Muscle layer of colon (tissue), 2 donors: ENCODE measurements around the gene EARS2.

ENCODE experiments used
- H3K27ac ChIP-seq: one replicate; pipeline ENCODE4 v1.7.0; 2013; ENCODE audit warnings: low read depth, mild to moderate bottlenecking, low read length, moderate library complexity
- H3K27me3 ChIP-seq, 2 donors: one replicate each; pipeline ENCODE4 v1.7.0; 2013; ENCODE audit warnings: low read length in 2 of 2, mild to moderate bottlenecking in 2 of 2; ENCODE audit not compliant: insufficient read depth in 2 of 2, control insufficient read depth in 1 of 2
- H3K36me3 ChIP-seq: one replicate; pipeline ENCODE4 v1.7.0; 2013; ENCODE audit warnings: mild to moderate bottlenecking, low read length; ENCODE audit not compliant: insufficient read depth
- H3K4me1 ChIP-seq: one replicate; pipeline ENCODE4 v1.7.0; 2013; ENCODE audit warnings: mild to moderate bottlenecking, low read length; ENCODE audit not compliant: insufficient read depth
- H3K4me3 ChIP-seq, 2 donors: one replicate each; pipeline ENCODE4 v1.7.0; 2013; ENCODE audit warnings: low read length in 2 of 2, low read depth in 1 of 2, mild to moderate bottlenecking in 1 of 2, moderate library complexity in 1 of 2
- H3K9ac ChIP-seq: one replicate; pipeline ENCODE4 v1.7.0; 2013; ENCODE audit warnings: low read length
- H3K9me3 ChIP-seq: one replicate; pipeline ENCODE4 v1.7.0; 2013; ENCODE audit warnings: mild to moderate bottlenecking, low read length
- donor health status: abdominal sarcoma.
- donor health status: Adenocarcinoma of cecum.

Gene EARS2

GRCh38 chr16:23510164-23510914 lies 46.8 kb downstream of the EARS2 start, which contains the start of gene GGA2:
Gene GGA2, minus strand, starts transcription at chr16:23510494. Its CDS starts 83 bp downstream, at chr16:23510411.
- Histone ChIP-seq H3K27ac (peak within 1 kb of the TSS; percentile 79), H3K4me1 (peaks cover 22% of the 10 kb centered on the region), H3K4me3 (peak within 1 kb of the TSS; percentile 60 to 76), H3K9ac (peak within 1 kb of the TSS; percentile 37), H3K36me3 (no peaks in the 10 kb centered on the region), H3K27me3 (no peaks in the 10 kb centered on the region), H3K9me3 (no peaks in the 10 kb centered on the region)

- no peaks in the 10 kb centered on the region for H3K27me3 ChIP-seq
- no peaks in the 10 kb centered on the region for H3K9me3 ChIP-seq
- H3K4me3 ChIP-seq, result peak overlapping the region; percentile 60 to 76
- H3K9ac ChIP-seq, result peak overlapping the region; percentile 37
- H3K27ac ChIP-seq, result peak overlapping the region; percentile 79
- H3K36me3 ChIP-seq, result no peaks in the 10 kb centered on the region
- peaks cover 28% of the 10 kb centered on the region for H3K4me1 ChIP-seq
These were observed 47.4 kb downstream of the EARS2 start for GRCh38 chr16:23509782-23510163.

GRCh38 chr16:23509441-23509754 lies 47.8 kb downstream of the EARS2 start:
- Histone ChIP-seq H3K27ac (peak overlapping the region; percentile 79), H3K9ac (peak overlapping the region; percentile 37), H3K27me3 (no peaks in the 10 kb centered on the region), H3K4me1 (peaks cover 32% of the 10 kb centered on the region), H3K4me3 (peak overlapping the region; percentile 60 to 76), H3K9me3 (no peaks in the 10 kb centered on the region), H3K36me3 (no peaks in the 10 kb centered on the region)

GRCh38 chr16:23508589-23509440 lies 48.3 kb downstream of the EARS2 start:
- peak overlapping the region; percentile 79 for H3K27ac ChIP-seq
- no peaks in the 10 kb centered on the region for H3K36me3 ChIP-seq
- no peaks in the 10 kb centered on the region for H3K9me3 ChIP-seq
- no peaks in the 10 kb centered on the region for H3K27me3 ChIP-seq
- peaks cover 37% of the 10 kb centered on the region for H3K4me1 ChIP-seq
- H3K9ac ChIP-seq, result peak overlapping the region; percentile 37
- peak overlapping the region; percentile 60 to 76 for H3K4me3 ChIP-seq

GRCh38 chr16:23506606-23506994 lies 50.5 kb downstream of the EARS2 start:
- H3K27ac ChIP-seq, result no peak overlapping the region
- H3K36me3 ChIP-seq, result no peaks in the 10 kb centered on the region

GRCh38 chr16:23505671-23506605 lies 51.2 kb downstream of the EARS2 start:
- H3K4me3 ChIP-seq, result no peak overlapping the region
- H3K27ac ChIP-seq, result no peak overlapping the region
- no peak overlapping the region for H3K9ac ChIP-seq
- H3K36me3 ChIP-seq, result no peaks in the 10 kb centered on the region
- H3K9me3 ChIP-seq, result no peaks in the 10 kb centered on the region
- no peaks in the 10 kb centered on the region for H3K27me3 ChIP-seq
- H3K4me1 ChIP-seq, result peaks cover 37% of the 10 kb centered on the region

More at GRCh38 chr16:23506606-23506994, 50.5 kb downstream of the EARS2 start:
- Histone ChIP-seq H3K4me3 (no peak overlapping the region), H3K27me3 (no peaks in the 10 kb centered on the region), H3K9ac (no peak overlapping the region), H3K9me3 (no peaks in the 10 kb centered on the region), H3K4me1 (peaks cover 37% of the 10 kb centered on the region)

- Histone ChIP-seq H3K4me3 (no peak overlapping the region), H3K27me3 (no peaks in the 10 kb centered on the region), H3K9ac (no peak overlapping the region), H3K9me3 (no peaks in the 10 kb centered on the region), H3K27ac (no peak overlapping the region), H3K4me1 (peaks cover 37% of the 10 kb centered on the region), H3K36me3 (no peaks in the 10 kb centered on the region)
These were observed 51.9 kb downstream of the EARS2 start for GRCh38 chr16:23505180-23505665.

GRCh38 chr16:23504453-23505179 lies 52.5 kb downstream of the EARS2 start:
- Histone ChIP-seq H3K36me3 (no peaks in the 10 kb centered on the region), H3K4me1 (peaks cover 37% of the 10 kb centered on the region), H3K9me3 (no peaks in the 10 kb centered on the region), H3K9ac (no peak overlapping the region), H3K4me3 (no peak overlapping the region), H3K27ac (no peak overlapping the region), H3K27me3 (no peaks in the 10 kb centered on the region)

GRCh38 chr16:23504076-23504452 lies 53.1 kb downstream of the EARS2 start:
- no peak overlapping the region for H3K9ac ChIP-seq
- H3K36me3 ChIP-seq, result no peaks in the 10 kb centered on the region
- no peaks in the 10 kb centered on the region for H3K27me3 ChIP-seq
- no peaks in the 10 kb centered on the region for H3K9me3 ChIP-seq
- peaks cover 37% of the 10 kb centered on the region for H3K4me1 ChIP-seq
- H3K27ac ChIP-seq, result no peak overlapping the region
- no peak overlapping the region for H3K4me3 ChIP-seq

- H3K4me3 ChIP-seq, result no peak overlapping the region
- no peaks in the 10 kb centered on the region for H3K36me3 ChIP-seq
- peaks cover 25% of the 10 kb centered on the region for H3K4me1 ChIP-seq
- no peak overlapping the region for H3K9ac ChIP-seq
- H3K9me3 ChIP-seq, result no peaks in the 10 kb centered on the region
- no peak overlapping the region for H3K27ac ChIP-seq
- no peaks in the 10 kb centered on the region for H3K27me3 ChIP-seq
These were observed 54.7 kb downstream of the EARS2 start for GRCh38 chr16:23502466-23502865.
